KMS-11 (cell line): Measurements from ENCODE around the gene PAQR4.
A peak's percentile ranks its signal among the peaks of the same experiment; 100 is the strongest.

Experiments
- H2AFZ ChIP-seq: fragments of 200-600 bp; sonication (generic); 2 replicates; pipeline ENCODE4 v1.6.1; 2016; ENCODE audit warnings: antibody characterized with exemption, mixed run types, low read depth
- H3K27ac ChIP-seq: fragments of 200-600 bp; sonication (generic); 2 replicates; pipeline ENCODE4 v1.6.1; 2016; ENCODE audit warnings: mild to moderate bottlenecking, mixed run types
- H3K27me3 ChIP-seq: fragments of 200-600 bp; sonication (generic); 2 replicates; pipeline ENCODE4 v1.6.1; 2017; ENCODE audit warnings: mild to moderate bottlenecking, low read depth, mixed run types, moderate library complexity; ENCODE audit not compliant: insufficient read depth
- H3K36me3 ChIP-seq: fragments of 200-600 bp; sonication (generic); 2 replicates; pipeline ENCODE4 v1.6.1; 2017; ENCODE audit warnings: mild to moderate bottlenecking, mixed run types; ENCODE audit not compliant: insufficient read depth
- H3K4me1 ChIP-seq: fragments of 200-600 bp; sonication (generic); 2 replicates; pipeline ENCODE4 v1.6.1; 2016; ENCODE audit warnings: mild to moderate bottlenecking, low read depth, mixed run types; ENCODE audit not compliant: poor library complexity, severe bottlenecking
- H3K4me2 ChIP-seq: fragments of 200-600 bp; sonication (generic); 2 replicates; pipeline ENCODE4 v1.7.0; 2016; ENCODE audit warnings: mild to moderate bottlenecking, mixed run types
- H3K4me3 ChIP-seq: fragments of 200-600 bp; sonication (generic); IDR thresholded peaks from 2 replicates; pipeline ENCODE4 v1.6.1; 2017; ENCODE audit warnings: low read depth, low read length, mixed read lengths; ENCODE audit not compliant: insufficient read depth
- H3K79me2 ChIP-seq: fragments of 200-600 bp; sonication (generic); 2 replicates; pipeline ENCODE4 v1.6.1; 2016; ENCODE audit warnings: low read depth, mixed run types; ENCODE audit not compliant: insufficient read depth
- H3K9ac ChIP-seq: fragments of 200-600 bp; sonication (generic); 2 replicates; pipeline ENCODE4 v1.6.1; 2016; ENCODE audit warnings: mild to moderate bottlenecking, mixed run types
- H4K20me1 ChIP-seq: fragments of 200-600 bp; sonication (generic); 2 replicates; pipeline ENCODE4 v1.6.1; 2016; ENCODE audit warnings: mild to moderate bottlenecking, mixed run types; ENCODE audit not compliant: insufficient read depth
- CTCF ChIP-seq: fragments of 200-600 bp; sonication (generic); conservative IDR thresholded peaks from 2 replicates; pipeline ENCODE4 v1.6.1; 2017; ENCODE audit warnings: low read depth, mild to moderate bottlenecking, antibody characterized with exemption, low read length, moderate library complexity, mixed read lengths

PAQR4 gene

GRCh38 chr16:2979669-2980226, 10.6 kb downstream of the PAQR4 start:
- H3K36me3 ChIP-seq: no peaks in the 10 kb centered on the region
- peak overlapping the region; percentile 87 for H3K9ac ChIP-seq
- peaks cover 32% of the 10 kb centered on the region; the same call in 1 of the 2 replicates for H3K79me2 ChIP-seq
- peaks cover 11% of the 10 kb centered on the region for H3K27me3 ChIP-seq
- peaks cover 36% of the 10 kb centered on the region for H3K4me1 ChIP-seq
- TF ChIP-seq CTCF: no peak
- peak overlapping the region; percentile 16 for H3K4me3 ChIP-seq
- peak overlapping the region; percentile 75 for H3K4me2 ChIP-seq
- H4K20me1 ChIP-seq: no peaks in the 10 kb centered on the region
- H2AFZ ChIP-seq: peak overlapping the region; percentile 64
- peak overlapping the region; percentile 38 for H3K27ac ChIP-seq

- no peaks in the 10 kb centered on the region for H3K36me3 ChIP-seq
- H3K4me2 ChIP-seq: peak within 1 kb of the TSS; percentile 75
- H4K20me1 ChIP-seq: no peaks in the 10 kb centered on the region
- peak within 1 kb of the TSS; percentile 87 for H3K9ac ChIP-seq
- peak within 1 kb of the TSS; percentile 58 for H3K27ac ChIP-seq
- H2AFZ ChIP-seq: peak within 1 kb of the TSS; percentile 64
- TF ChIP-seq CTCF: no peak
- H3K4me1 ChIP-seq: peaks cover 38% of the 10 kb centered on the region
- peak within 1 kb of the TSS; percentile 16 for H3K4me3 ChIP-seq
- H3K79me2 ChIP-seq: peaks cover 32% of the 10 kb centered on the region; the same call in 1 of the 2 replicates
- peaks cover 19% of the 10 kb centered on the region for H3K27me3 ChIP-seq
These were observed 11.4 kb downstream of the PAQR4 start, which contains the start of gene PKMYT1 for GRCh38 chr16:2980227-2981176. PKMYT1 (minus strand) TSS chr16:2980446; CDS start chr16:2979657, 789 bp downstream.

- Histone ChIP-seq H3K4me3 (no peak overlapping the region), H2AFZ (no peak overlapping the region; the same call in 1 of the 2 replicates), H4K20me1 (no peaks in the 10 kb centered on the region), H3K36me3 (no peaks in the 10 kb centered on the region), H3K27ac (no peak overlapping the region), H3K9ac (peak overlapping the region; percentile 87; the same call in 1 of the 2 replicates), H3K4me1 (peaks cover 38% of the 10 kb centered on the region), H3K4me2 (peak overlapping the region; percentile 75), H3K27me3 (peaks cover 27% of the 10 kb centered on the region), H3K79me2 (peaks cover 32% of the 10 kb centered on the region; the same call in 1 of the 2 replicates)
- no peak for TF ChIP-seq CTCF
These were observed 12.2 kb downstream of the PAQR4 start for GRCh38 chr16:2981177-2981898.

- Histone ChIP-seq H3K4me2 (no peak overlapping the region), H2AFZ (no peak overlapping the region), H3K36me3 (no peaks in the 10 kb centered on the region), H3K27ac (no peak overlapping the region), H3K4me1 (peaks cover 38% of the 10 kb centered on the region), H3K27me3 (peaks cover 32% of the 10 kb centered on the region), H3K79me2 (peaks cover 29% of the 10 kb centered on the region; the same call in 1 of the 2 replicates), H4K20me1 (no peaks in the 10 kb centered on the region), H3K9ac (no peak overlapping the region), H3K4me3 (no peak overlapping the region)
- TF ChIP-seq CTCF: no peak
These were observed 12.7 kb downstream of the PAQR4 start for GRCh38 chr16:2981899-2982250.
